Bronchial epithelial cell (primary cell): ENCODE measurements around the gene HDAC8. TPM values are rescaled to one million over a fixed set of nuclear protein-coding genes. Genes with fewer than 3 reads are reported as not detected.

Experiments used
- DNase-seq: peaks from one replicate; pipeline ENCODE4 v3.0.0-alpha.2; 2010; ENCODE audit warnings: low read depth
- FAIRE-seq: peaks from 2 replicates; lab custom pipeline; 2011; peaks lifted over from hg19 to GRCh38; lab: Jason Lieb, UNC
- H3K27me3 ChIP-seq: 2 replicates; pipeline ENCODE4 v1.5.1; 2011; ENCODE audit warnings: low read length; ENCODE audit not compliant: control insufficient read depth, insufficient read depth
- H3K36me3 ChIP-seq: 2 replicates; pipeline ENCODE4 v1.5.1; 2011; ENCODE audit warnings: low read length; ENCODE audit not compliant: control insufficient read depth, insufficient read depth
- H3K4me3 ChIP-seq: 2 replicates; pipeline ENCODE4 v1.5.1; 2011; ENCODE audit warnings: mild to moderate bottlenecking, low read depth, low read length, control low read depth
- total RNA-seq: library from RNA; depleted of rRNA; stranded (reverse); fragments of >200 nt; gene quantifications from 2 replicates; pipeline ENCODE4 v1.2.1, GENCODE V29; 2014
- TF ChIP-seq, protein P1 (sequence below): IDR thresholded peaks from 2 replicates; pipeline ENCODE4 v1.5.1; 2011; ENCODE audit warnings: mild to moderate bottlenecking, moderate library complexity, low read length, control low read depth, inconsistent platforms; ENCODE audit not compliant: insufficient read depth, severe bottlenecking

Gene HDAC8
- total RNA-seq, 1 donor from 2014 or later, result 17.6 TPM

DNA sequence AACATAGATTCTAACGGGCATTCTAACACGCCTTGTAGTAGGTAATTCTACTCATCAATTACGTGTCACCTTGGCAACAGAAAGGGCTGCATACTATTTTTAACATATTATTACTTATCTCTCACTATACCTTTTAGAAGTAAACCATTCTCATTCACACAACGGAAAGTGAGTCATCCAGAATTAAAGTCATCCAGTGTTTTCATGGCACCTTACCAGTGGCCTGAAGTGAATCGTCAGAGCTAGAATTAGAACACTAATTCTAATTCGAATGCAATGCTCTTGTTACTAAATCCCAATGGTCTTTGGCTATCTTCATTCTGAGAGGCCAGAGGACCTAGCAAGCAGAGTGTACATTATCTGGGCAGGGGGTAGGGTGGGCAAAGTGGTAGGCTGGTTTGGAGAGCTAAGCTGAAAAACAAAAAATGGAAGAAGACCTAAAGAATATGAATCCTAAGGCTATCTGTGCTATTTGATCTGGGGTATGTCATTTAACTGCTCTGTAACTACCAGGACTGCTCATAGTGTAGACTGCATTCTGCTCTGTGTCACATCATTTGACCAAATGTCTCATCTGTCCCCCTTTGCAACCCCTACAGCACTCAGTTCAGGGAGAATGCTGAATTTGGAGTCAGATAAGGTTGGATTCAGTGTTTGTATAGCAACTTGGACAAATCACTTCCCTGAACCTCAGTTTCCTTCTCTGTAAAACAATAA is 96.5 kb downstream of the HDAC8 start:
- FAIRE-seq, result no peak
- no peaks in the 10 kb centered on the region for H3K36me3 ChIP-seq
- TF ChIP-seq, protein P1, sequence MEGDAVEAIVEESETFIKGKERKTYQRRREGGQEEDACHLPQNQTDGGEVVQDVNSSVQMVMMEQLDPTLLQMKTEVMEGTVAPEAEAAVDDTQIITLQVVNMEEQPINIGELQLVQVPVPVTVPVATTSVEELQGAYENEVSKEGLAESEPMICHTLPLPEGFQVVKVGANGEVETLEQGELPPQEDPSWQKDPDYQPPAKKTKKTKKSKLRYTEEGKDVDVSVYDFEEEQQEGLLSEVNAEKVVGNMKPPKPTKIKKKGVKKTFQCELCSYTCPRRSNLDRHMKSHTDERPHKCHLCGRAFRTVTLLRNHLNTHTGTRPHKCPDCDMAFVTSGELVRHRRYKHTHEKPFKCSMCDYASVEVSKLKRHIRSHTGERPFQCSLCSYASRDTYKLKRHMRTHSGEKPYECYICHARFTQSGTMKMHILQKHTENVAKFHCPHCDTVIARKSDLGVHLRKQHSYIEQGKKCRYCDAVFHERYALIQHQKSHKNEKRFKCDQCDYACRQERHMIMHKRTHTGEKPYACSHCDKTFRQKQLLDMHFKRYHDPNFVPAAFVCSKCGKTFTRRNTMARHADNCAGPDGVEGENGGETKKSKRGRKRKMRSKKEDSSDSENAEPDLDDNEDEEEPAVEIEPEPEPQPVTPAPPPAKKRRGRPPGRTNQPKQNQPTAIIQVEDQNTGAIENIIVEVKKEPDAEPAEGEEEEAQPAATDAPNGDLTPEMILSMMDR, result no peak
- no peaks in the 10 kb centered on the region for H3K27me3 ChIP-seq
- H3K4me3 ChIP-seq, result no peak overlapping the region
- peak; percentile 10 for DNase-seq

DNA sequence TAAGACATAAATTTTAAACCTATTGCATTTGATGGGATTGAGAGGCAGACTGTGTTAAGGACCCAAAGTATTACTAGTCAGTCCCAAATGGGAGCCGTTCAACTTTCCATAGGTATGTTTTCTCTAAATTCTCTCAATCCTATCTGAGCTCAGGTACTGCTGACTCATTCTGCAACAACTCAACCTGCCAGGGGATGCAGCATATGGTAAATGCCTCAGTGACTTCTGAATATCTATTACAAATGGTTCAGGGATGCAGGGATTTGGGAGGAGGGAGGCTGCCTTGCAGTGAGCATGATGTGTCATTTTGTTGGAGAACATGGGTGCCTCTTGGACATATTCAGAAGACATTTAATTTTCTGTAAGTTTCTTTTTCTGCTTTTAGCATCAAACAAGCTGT is 97.3 kb downstream of the HDAC8 start:
- TF ChIP-seq, protein P1, result no peak
- no peaks in the 10 kb centered on the region for H3K36me3 ChIP-seq
- FAIRE-seq (no peak), DNase-seq (peak; percentile 13)
- H3K27me3 ChIP-seq, result no peaks in the 10 kb centered on the region
- H3K4me3 ChIP-seq, result no peak overlapping the region

- DNase-seq (no peak), FAIRE-seq (no peak)
- H3K4me3 ChIP-seq, result no peak overlapping the region
- no peaks in the 10 kb centered on the region for H3K36me3 ChIP-seq
- TF ChIP-seq, protein P1, result no peak
- H3K27me3 ChIP-seq, result no peaks in the 10 kb centered on the region
Observed at GRCh38 chrX:72470532-72471223, 102.0 kb downstream of the HDAC8 start.

GRCh38 chrX:72470117-72470516 is 102.5 kb downstream of the HDAC8 start:
- no peak overlapping the region for H3K4me3 ChIP-seq
- TF ChIP-seq, protein P1, result no peak
- FAIRE-seq (no peak), DNase-seq (no peak)
- H3K27me3 ChIP-seq, result no peaks in the 10 kb centered on the region
- no peaks in the 10 kb centered on the region for H3K36me3 ChIP-seq

- Histone ChIP-seq H3K27me3 (no peaks in the 10 kb centered on the region), H3K36me3 (no peaks in the 10 kb centered on the region), H3K4me3 (no peak overlapping the region)
- TF ChIP-seq, protein P1, result no peak
- no peak for DNase-seq
- no peak for FAIRE-seq
Observed at GRCh38 chrX:72468607-72469006, 104.0 kb downstream of the HDAC8 start.

DNA sequence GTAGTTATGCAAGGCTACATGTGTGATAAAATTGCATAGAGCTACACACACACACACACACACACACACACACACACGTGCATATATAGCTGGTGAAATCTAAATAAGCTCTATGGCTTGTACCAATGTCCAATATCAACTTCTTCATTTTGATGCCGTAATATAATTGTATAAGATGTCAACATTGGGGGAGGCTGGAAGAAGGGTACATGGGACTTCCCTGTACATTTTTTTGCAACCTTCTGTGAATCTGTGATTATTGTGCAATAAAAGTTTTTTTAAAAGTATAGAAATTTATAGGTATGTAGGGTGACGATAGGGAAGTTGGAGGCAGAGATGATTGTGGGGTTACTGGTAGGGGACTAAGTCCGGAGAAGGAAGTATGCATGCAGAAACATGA is 105.5 kb downstream of the HDAC8 start:
- Histone ChIP-seq H3K36me3 (no peaks in the 10 kb centered on the region), H3K4me3 (no peak overlapping the region), H3K27me3 (no peaks in the 10 kb centered on the region)
- DNase-seq (no peak), FAIRE-seq (no peak)
- TF ChIP-seq, protein P1, result no peak
